GM23338 (cell line): Measurements from ENCODE around the gene SMG6.

Experiments
- CTCF ChIP-seq, 2 experiments: fragments of 200-600 bp in 1 of 2; sonication (generic) in 1 of 2; conservative IDR thresholded peaks; 2 replicates each; pipeline versions ENCODE4 v1.5.1 to v1.6.1; 2016 to 2017; ENCODE audit warnings: antibody characterized with exemption in 2 of 2, low read depth in 2 of 2, mild to moderate bottlenecking in 2 of 2, moderate library complexity in 1 of 2
- EZH2 ChIP-seq: fragments of 200-600 bp; sonication (generic); IDR thresholded peaks from one replicate; pipeline ENCODE4 v1.8.0; 2017; ENCODE audit warnings: antibody characterized with exemption, mild to moderate bottlenecking, low read depth; ENCODE audit not compliant: unreplicated experiment
- EZH2phosphoT487 ChIP-seq: fragments of 200-600 bp; sonication (generic); IDR thresholded peaks from one replicate; pipeline ENCODE4 v1.8.1; 2018; ENCODE audit warnings: antibody characterized with exemption; ENCODE audit not compliant: unreplicated experiment
- JUNB ChIP-seq: IDR thresholded peaks from one replicate; pipeline ENCODE4 v1.6.1; 2016; ENCODE audit warnings: antibody characterized with exemption; ENCODE audit not compliant: unreplicated experiment
- NANOG ChIP-seq: IDR thresholded peaks from 2 replicates; pipeline ENCODE4 v1.6.1; 2016; ENCODE audit warnings: antibody characterized with exemption, borderline replicate concordance
- POLR2AphosphoS5 ChIP-seq: IDR thresholded peaks from 2 replicates; pipeline ENCODE4 v1.6.1; 2016; ENCODE audit warnings: antibody characterized with exemption, low read depth
- REST ChIP-seq: IDR thresholded peaks from one replicate; pipeline ENCODE4 v1.6.1; 2018; ENCODE audit warnings: antibody characterized with exemption; ENCODE audit not compliant: unreplicated experiment
- STAT1 ChIP-seq: IDR thresholded peaks from one replicate; pipeline ENCODE4 v1.6.1; 2016; ENCODE audit warnings: antibody characterized with exemption; ENCODE audit not compliant: unreplicated experiment
- ZNF331 ChIP-seq: fragments of 250-450 bp; sonication (Bioruptor Pico); IDR thresholded peaks from 2 replicates; pipeline ENCODE4 v1.5.0; 2020; ENCODE audit warnings: low read depth, mild to moderate bottlenecking, moderate library complexity
- TF ChIP-seq, protein P1 (sequence below): fragments of 250-450 bp; sonication (Bioruptor Pico); IDR thresholded peaks from 2 replicates; pipeline ENCODE4 v1.5.0; 2020; ENCODE audit warnings: mild to moderate bottlenecking, moderate library complexity

DNA sequence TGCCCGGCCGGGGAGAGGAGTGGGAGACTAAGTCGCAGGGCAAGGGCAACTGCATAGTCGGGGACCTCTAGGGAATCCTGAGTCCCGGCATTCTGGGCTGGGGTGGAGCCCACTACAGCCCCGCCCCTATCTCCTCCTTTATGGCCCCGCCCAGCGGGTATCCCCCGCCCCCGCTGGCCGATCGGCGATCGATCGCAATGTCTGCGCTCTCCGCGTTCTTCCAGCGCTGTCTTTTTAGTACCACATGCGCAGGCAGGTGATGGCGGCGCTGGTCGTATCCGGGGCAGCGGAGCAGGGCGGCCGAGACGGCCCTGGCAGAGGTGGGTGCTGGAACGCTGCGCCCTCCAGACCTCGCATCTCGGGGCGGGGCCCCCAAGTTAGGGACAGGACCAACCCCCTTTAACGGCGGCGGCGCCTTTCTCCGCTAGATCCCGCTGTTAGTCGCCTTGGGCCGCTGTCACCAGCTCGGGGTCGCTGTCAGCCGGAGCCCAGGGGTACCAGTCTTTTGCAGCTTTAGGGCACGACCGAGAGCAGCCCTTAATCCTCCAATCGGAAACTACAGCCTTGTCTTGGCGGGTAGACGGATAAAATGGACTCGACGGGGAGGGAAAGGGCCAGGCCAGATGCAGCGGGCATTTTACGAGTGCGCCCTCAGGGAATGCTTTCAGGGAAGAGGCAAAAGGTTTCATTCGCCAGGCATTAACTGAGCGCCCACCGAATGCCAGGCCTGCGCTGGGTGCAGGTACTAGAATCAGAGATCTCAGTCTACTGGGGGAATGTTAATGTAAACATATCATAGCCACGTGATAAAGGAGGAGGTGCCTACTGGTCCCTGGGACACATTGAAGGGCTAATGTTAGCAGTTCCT, 273.4 kb downstream of the SMG6 start, which contains the start of gene DPH1:
- no peak; a peak in 1 of 4 replicates for TF ChIP-seq CTCF (conservative IDR thresholded peaks at IDR 0.05; ENCODE audit: low read depth in 2 of 2)
- TF ChIP-seq JUNB = no peak
- TF ChIP-seq EZH2phosphoT487 = no peak
- no peak for TF ChIP-seq EZH2
- peak; percentile 66 for TF ChIP-seq POLR2AphosphoS5
- TF ChIP-seq NANOG = no peak
- TF ChIP-seq REST = no peak
- no peak for TF ChIP-seq STAT1
- TF ChIP-seq ZNF331 = no peak
- TF ChIP-seq, protein P1, sequence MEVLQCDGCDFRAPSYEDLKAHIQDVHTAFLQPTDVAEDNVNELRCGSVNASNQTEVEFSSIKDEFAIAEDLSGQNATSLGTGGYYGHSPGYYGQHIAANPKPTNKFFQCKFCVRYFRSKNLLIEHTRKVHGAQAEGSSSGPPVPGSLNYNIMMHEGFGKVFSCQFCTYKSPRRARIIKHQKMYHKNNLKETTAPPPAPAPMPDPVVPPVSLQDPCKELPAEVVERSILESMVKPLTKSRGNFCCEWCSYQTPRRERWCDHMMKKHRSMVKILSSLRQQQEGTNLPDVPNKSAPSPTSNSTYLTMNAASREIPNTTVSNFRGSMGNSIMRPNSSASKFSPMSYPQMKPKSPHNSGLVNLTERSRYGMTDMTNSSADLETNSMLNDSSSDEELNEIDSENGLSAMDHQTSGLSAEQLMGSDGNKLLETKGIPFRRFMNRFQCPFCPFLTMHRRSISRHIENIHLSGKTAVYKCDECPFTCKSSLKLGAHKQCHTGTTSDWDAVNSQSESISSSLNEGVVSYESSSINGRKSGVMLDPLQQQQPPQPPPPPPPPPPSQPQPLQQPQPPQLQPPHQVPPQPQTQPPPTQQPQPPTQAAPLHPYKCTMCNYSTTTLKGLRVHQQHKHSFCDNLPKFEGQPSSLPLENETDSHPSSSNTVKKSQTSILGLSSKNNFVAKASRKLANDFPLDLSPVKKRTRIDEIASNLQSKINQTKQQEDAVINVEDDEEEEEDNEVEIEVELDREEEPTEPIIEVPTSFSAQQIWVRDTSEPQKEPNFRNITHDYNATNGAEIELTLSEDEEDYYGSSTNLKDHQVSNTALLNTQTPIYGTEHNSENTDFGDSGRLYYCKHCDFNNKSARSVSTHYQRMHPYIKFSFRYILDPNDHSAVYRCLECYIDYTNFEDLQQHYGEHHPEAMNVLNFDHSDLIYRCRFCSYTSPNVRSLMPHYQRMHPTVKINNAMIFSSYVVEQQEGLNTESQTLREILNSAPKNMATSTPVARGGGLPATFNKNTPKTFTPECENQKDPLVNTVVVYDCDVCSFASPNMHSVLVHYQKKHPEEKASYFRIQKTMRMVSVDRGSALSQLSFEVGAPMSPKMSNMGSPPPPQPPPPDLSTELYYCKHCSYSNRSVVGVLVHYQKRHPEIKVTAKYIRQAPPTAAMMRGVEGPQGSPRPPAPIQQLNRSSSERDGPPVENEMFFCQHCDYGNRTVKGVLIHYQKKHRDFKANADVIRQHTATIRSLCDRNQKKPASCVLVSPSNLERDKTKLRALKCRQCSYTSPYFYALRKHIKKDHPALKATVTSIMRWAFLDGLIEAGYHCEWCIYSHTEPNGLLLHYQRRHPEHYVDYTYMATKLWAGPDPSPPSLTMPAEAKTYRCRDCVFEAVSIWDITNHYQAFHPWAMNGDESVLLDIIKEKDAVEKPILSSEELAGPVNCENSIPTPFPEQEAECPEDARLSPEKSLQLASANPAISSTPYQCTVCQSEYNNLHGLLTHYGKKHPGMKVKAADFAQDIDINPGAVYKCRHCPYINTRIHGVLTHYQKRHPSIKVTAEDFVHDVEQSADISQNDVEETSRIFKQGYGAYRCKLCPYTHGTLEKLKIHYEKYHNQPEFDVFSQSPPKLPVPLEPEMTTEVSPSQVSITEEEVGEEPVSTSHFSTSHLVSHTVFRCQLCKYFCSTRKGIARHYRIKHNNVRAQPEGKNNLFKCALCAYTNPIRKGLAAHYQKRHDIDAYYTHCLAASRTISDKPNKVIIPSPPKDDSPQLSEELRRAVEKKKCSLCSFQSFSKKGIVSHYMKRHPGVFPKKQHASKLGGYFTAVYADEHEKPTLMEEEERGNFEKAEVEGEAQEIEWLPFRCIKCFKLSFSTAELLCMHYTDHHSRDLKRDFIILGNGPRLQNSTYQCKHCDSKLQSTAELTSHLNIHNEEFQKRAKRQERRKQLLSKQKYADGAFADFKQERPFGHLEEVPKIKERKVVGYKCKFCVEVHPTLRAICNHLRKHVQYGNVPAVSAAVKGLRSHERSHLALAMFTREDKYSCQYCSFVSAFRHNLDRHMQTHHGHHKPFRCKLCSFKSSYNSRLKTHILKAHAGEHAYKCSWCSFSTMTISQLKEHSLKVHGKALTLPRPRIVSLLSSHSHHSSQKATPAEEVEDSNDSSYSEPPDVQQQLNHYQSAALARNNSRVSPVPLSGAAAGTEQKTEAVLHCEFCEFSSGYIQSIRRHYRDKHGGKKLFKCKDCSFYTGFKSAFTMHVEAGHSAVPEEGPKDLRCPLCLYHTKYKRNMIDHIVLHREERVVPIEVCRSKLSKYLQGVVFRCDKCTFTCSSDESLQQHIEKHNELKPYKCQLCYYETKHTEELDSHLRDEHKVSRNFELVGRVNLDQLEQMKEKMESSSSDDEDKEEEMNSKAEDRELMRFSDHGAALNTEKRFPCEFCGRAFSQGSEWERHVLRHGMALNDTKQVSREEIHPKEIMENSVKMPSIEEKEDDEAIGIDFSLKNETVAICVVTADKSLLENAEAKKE (CRISPR knock-in tag) = no peak
